Measurements from ENCODE around the gene GPI.
A peak's percentile ranks its signal among the peaks of the same experiment; 100 is the strongest.
"Not testable (repeated sequence)": the region's sequence is repeated elsewhere in the genome, so short reads cannot be mapped to it uniquely, and the experiment has no call there.

GPI gene

GRCh38 chr19:34366738-34367623, 2.0 kb downstream of the GPI start:
- Histone ChIP-seq H2AFZ (ENCODE audit: low read depth, low read length) (no peak overlapping the region), H3K4me3 (ENCODE audit: insufficient read depth in 1 of 2, low read depth in 1 of 2, low read length in 2 of 2) (peak overlapping the region in 1 of 2 experiments; percentile 92), H3K79me1 (replicated peaks; ENCODE audit: low read length, poor library complexity, severe bottlenecking) (peaks cover 37% of the 10 kb centered on the region), H3K9ac (ENCODE audit: low read length) (peak overlapping the region; percentile 93), H3K27ac (ENCODE audit: low read length, poor library complexity, severe bottlenecking) (no peak overlapping the region), H3K27me3 (ENCODE audit: control insufficient read depth in 1 of 2, insufficient read depth in 1 of 2, low read length in 2 of 2) (no peaks in the 10 kb centered on the region), H3K23ac (ENCODE audit: low read length in 2 of 2) (peak overlapping the region in 1 of 2 experiments; percentile 73), H4K8ac (ENCODE audit: low read length) (peak overlapping the region; percentile 14), H2BK12ac (ENCODE audit: low read length in 2 of 2) (no peak overlapping the region), H2AK5ac (ENCODE audit: low read length, severe bottlenecking) (no peak overlapping the region), H3K9me3 (ENCODE audit: control insufficient read depth, low read length) (no peaks in the 10 kb centered on the region), H4K91ac (ENCODE audit: low read length) (no peak overlapping the region), H2BK15ac (ENCODE audit: low read depth, poor library complexity, severe bottlenecking) (no peak overlapping the region), H3K4me2 (ENCODE audit: low read length, poor library complexity, severe bottlenecking) (no peak overlapping the region), H2BK120ac (ENCODE audit: low read depth, low read length) (no peak overlapping the region), H2BK5ac (ENCODE audit: low read depth, low read length, poor library complexity, severe bottlenecking) (no peak overlapping the region), H3K18ac (ENCODE audit: low read depth in 1 of 2, low read length in 2 of 2) (peak overlapping the region in 1 of 2 experiments; percentile 29), H3K4me1 (ENCODE audit: control insufficient read depth, insufficient read depth, low read depth, low read length) (peaks cover 13% of the 10 kb centered on the region), H3K36me3 (ENCODE audit: control insufficient read depth in 1 of 2, insufficient read depth in 2 of 2, low read depth in 1 of 2, low read length in 2 of 2) (peaks cover 44 to 48% of the 10 kb centered on the region in 2 experiments), H3K14ac (ENCODE audit: low read length in 2 of 2) (no peak overlapping the region), H3K4ac (ENCODE audit: low read depth in 1 of 2, low read length in 2 of 2) (no peak overlapping the region)
- 98% methylated on average over 9 of the region's 10 CpGs for WGBS
- peak; percentile 26 for DNase-seq

- Histone ChIP-seq H3K27me3 (ENCODE audit: control insufficient read depth in 1 of 2, insufficient read depth in 1 of 2, low read length in 2 of 2) (no peaks in the 10 kb centered on the region), H3K9ac (ENCODE audit: low read length) (no peak overlapping the region), H2BK15ac (ENCODE audit: low read depth, poor library complexity, severe bottlenecking) (no peak overlapping the region), H3K18ac (ENCODE audit: low read depth in 1 of 2, low read length in 2 of 2) (no peak overlapping the region), H2BK120ac (ENCODE audit: low read depth, low read length) (no peak overlapping the region), H3K36me3 (ENCODE audit: control insufficient read depth in 1 of 2, insufficient read depth in 2 of 2, low read depth in 1 of 2, low read length in 2 of 2) (peaks cover 48 to 49% of the 10 kb centered on the region in 2 experiments), H4K8ac (ENCODE audit: low read length) (no peak overlapping the region), H3K23ac (ENCODE audit: low read length in 2 of 2) (peak overlapping the region in 1 of 2 experiments; percentile 73), H2BK5ac (ENCODE audit: low read depth, low read length, poor library complexity, severe bottlenecking) (no peak overlapping the region), H3K4ac (ENCODE audit: low read depth in 1 of 2, low read length in 2 of 2) (no peak overlapping the region), H3K79me1 (replicated peaks; ENCODE audit: low read length, poor library complexity, severe bottlenecking) (peaks cover 40% of the 10 kb centered on the region), H4K91ac (ENCODE audit: low read length) (no peak overlapping the region), H3K9me3 (ENCODE audit: control insufficient read depth, low read length) (no peaks in the 10 kb centered on the region), H3K14ac (ENCODE audit: low read length in 2 of 2) (no peak overlapping the region), H2BK12ac (ENCODE audit: low read length in 2 of 2) (no peak overlapping the region), H3K4me3 (ENCODE audit: insufficient read depth in 1 of 2, low read depth in 1 of 2, low read length in 2 of 2) (no peak overlapping the region), H3K4me1 (ENCODE audit: control insufficient read depth, insufficient read depth, low read depth, low read length) (peaks cover 13% of the 10 kb centered on the region), H3K27ac (ENCODE audit: low read length, poor library complexity, severe bottlenecking) (no peak overlapping the region), H3K4me2 (ENCODE audit: low read length, poor library complexity, severe bottlenecking) (no peak overlapping the region), H2AK5ac (ENCODE audit: low read length, severe bottlenecking) (no peak overlapping the region), H2AFZ (ENCODE audit: low read depth, low read length) (no peak overlapping the region)
- DNase-seq: no peak
- WGBS: 93% methylated on average over 8 of the region's 8 CpGs
Observed at GRCh38 chr19:34367624-34367957, 2.6 kb downstream of the GPI start.

DNA sequence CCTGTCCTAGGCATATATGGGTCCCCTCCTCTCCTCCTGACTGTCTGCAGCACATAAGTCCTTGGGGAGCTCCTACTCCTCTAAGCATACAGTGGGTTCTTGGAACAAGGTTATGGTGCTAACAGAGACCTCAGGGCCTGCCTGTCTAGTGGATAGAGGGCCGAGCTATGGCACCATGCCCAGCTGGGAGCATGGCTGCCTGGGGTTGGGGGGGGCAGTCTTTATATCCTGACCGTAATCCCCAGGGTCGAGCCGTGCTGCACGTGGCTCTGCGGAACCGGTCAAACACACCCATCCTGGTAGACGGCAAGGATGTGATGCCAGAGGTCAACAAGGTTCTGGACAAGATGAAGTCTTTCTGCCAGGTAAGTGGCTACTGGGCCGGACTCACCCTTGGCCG, 3.3 kb downstream of the GPI start:
- H2BK5ac ChIP-seq (ENCODE audit: low read depth, low read length, poor library complexity, severe bottlenecking): no peak overlapping the region
- H3K14ac ChIP-seq (ENCODE audit: low read length in 2 of 2): no peak overlapping the region
- no peak overlapping the region for H4K91ac ChIP-seq (ENCODE audit: low read length)
- no peak for DNase-seq
- H3K9ac ChIP-seq (ENCODE audit: low read length): no peak overlapping the region
- H3K27me3 ChIP-seq (ENCODE audit: control insufficient read depth in 1 of 2, insufficient read depth in 1 of 2, low read length in 2 of 2): no peaks in the 10 kb centered on the region
- H2BK120ac ChIP-seq (ENCODE audit: low read depth, low read length): no peak overlapping the region
- no peak overlapping the region for H2BK12ac ChIP-seq (ENCODE audit: low read length in 2 of 2)
- no peak overlapping the region for H4K8ac ChIP-seq (ENCODE audit: low read length)
- H3K4me1 ChIP-seq (ENCODE audit: control insufficient read depth, insufficient read depth, low read depth, low read length): peaks cover 13% of the 10 kb centered on the region
- H2AFZ ChIP-seq (ENCODE audit: low read depth, low read length): no peak overlapping the region
- peaks cover 40% of the 10 kb centered on the region for H3K79me1 ChIP-seq (replicated peaks; ENCODE audit: low read length, poor library complexity, severe bottlenecking)
- H3K4me3 ChIP-seq (ENCODE audit: insufficient read depth in 1 of 2, low read depth in 1 of 2, low read length in 2 of 2): no peak overlapping the region
- H3K36me3 ChIP-seq (ENCODE audit: control insufficient read depth in 1 of 2, insufficient read depth in 2 of 2, low read depth in 1 of 2, low read length in 2 of 2): peaks cover 48 to 49% of the 10 kb centered on the region in 2 experiments
- H3K23ac ChIP-seq (ENCODE audit: low read length in 2 of 2): no peak overlapping the region
- no peak overlapping the region for H3K18ac ChIP-seq (ENCODE audit: low read depth in 1 of 2, low read length in 2 of 2)
- no peaks in the 10 kb centered on the region for H3K9me3 ChIP-seq (ENCODE audit: control insufficient read depth, low read length)
- H3K4me2 ChIP-seq (ENCODE audit: low read length, poor library complexity, severe bottlenecking): no peak overlapping the region
- H3K4ac ChIP-seq (ENCODE audit: low read depth in 1 of 2, low read length in 2 of 2): no peak overlapping the region
- no peak overlapping the region for H3K27ac ChIP-seq (ENCODE audit: low read length, poor library complexity, severe bottlenecking)
- H2BK15ac ChIP-seq (ENCODE audit: low read depth, poor library complexity, severe bottlenecking): no peak overlapping the region
- 96% methylated on average over 10 of the region's 10 CpGs for WGBS
- H2AK5ac ChIP-seq (ENCODE audit: low read length, severe bottlenecking): no peak overlapping the region

DNA sequence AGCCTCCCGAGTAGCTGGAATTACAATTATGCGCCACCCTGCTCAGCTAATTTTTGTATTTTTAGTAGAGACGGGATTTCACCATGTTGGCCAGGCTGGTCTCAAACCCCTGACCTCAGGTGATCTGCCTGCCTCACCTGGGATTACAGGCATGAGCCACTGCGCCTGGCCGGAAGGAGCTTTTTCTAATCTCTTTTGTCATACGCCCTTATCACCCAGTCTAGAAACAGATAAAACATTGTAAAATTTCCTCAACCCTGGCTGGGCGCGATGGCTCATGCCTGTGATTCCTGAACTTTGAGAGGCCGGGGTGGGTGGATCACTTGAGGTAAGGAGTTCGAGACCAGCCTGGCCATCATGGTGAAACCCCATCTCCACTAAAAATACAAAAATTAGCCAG, 4.2 kb downstream of the GPI start:
- not testable (repeated sequence) for DNase-seq; H2AFZ ChIP-seq (ENCODE audit: low read depth, low read length); H4K8ac ChIP-seq (ENCODE audit: low read length); H2BK12ac ChIP-seq (ENCODE audit: low read length in 2 of 2); H3K9ac ChIP-seq (ENCODE audit: low read length); H3K4ac ChIP-seq (ENCODE audit: low read depth in 1 of 2, low read length in 2 of 2); H2BK5ac ChIP-seq (ENCODE audit: low read depth, low read length, poor library complexity, severe bottlenecking); H3K27me3 ChIP-seq (ENCODE audit: control insufficient read depth in 1 of 2, insufficient read depth in 1 of 2, low read length in 2 of 2); H3K27ac ChIP-seq (ENCODE audit: low read length, poor library complexity, severe bottlenecking); H2BK120ac ChIP-seq (ENCODE audit: low read depth, low read length); H3K4me2 ChIP-seq (ENCODE audit: low read length, poor library complexity, severe bottlenecking); H2BK15ac ChIP-seq (ENCODE audit: low read depth, poor library complexity, severe bottlenecking); H4K91ac ChIP-seq (ENCODE audit: low read length); H3K18ac ChIP-seq (ENCODE audit: low read depth in 1 of 2, low read length in 2 of 2); H3K23ac ChIP-seq (ENCODE audit: low read length in 2 of 2); H2AK5ac ChIP-seq (ENCODE audit: low read length, severe bottlenecking); H3K14ac ChIP-seq (ENCODE audit: low read length in 2 of 2); H3K4me3 ChIP-seq (ENCODE audit: insufficient read depth in 1 of 2, low read depth in 1 of 2, low read length in 2 of 2); H3K9me3 ChIP-seq (ENCODE audit: control insufficient read depth, low read length)
- peaks cover 40% of the 10 kb centered on the region for H3K79me1 ChIP-seq (replicated peaks; ENCODE audit: low read length, poor library complexity, severe bottlenecking)
- H3K4me1 ChIP-seq (ENCODE audit: control insufficient read depth, insufficient read depth, low read depth, low read length): peaks cover 13% of the 10 kb centered on the region
- WGBS: 97% methylated on average over 10 of the region's 10 CpGs
- H3K36me3 ChIP-seq (ENCODE audit: control insufficient read depth in 1 of 2, insufficient read depth in 2 of 2, low read depth in 1 of 2, low read length in 2 of 2): peaks cover 50 to 51% of the 10 kb centered on the region in 2 experiments

All from mesenchymal stem cell (in vitro differentiated cells and primary cell).